AG08396 (cell line): ENCODE data around the gene BLNK.
"Not testable (repeated sequence)": the region's sequence is repeated elsewhere in the genome, so short reads cannot be mapped to it uniquely, and the experiment has no call there.

Experiments
- DNase-seq: peaks from one replicate; pipeline ENCODE4 v3.0.0; 2012; ENCODE audit warnings: low spot score, mixed read lengths

BLNK gene

GRCh38 chr10:96271016-96271815, at the start of gene BLNK:
TSS of gene BLNK (minus strand) at chr10:96271569. CDS start at chr10:96271398, 171 bp downstream.
- DNase-seq: peak; percentile 31

- DNase-seq: no peak
Observed at GRCh38 chr10:96319754-96320474, 48.5 kb upstream of the BLNK start.

GRCh38 chr10:96317067-96317833, 45.9 kb upstream of the BLNK start:
- DNase-seq: no peak

GRCh38 chr10:96313344-96313743, 42.0 kb upstream of the BLNK start:
- no peak for DNase-seq

- no peak for DNase-seq
Observed at GRCh38 chr10:96311180-96311715, 39.9 kb upstream of the BLNK start.

- no peak for DNase-seq
Observed at GRCh38 chr10:96310321-96310669, 38.9 kb upstream of the BLNK start.

GRCh38 chr10:96309628-96310320, 38.4 kb upstream of the BLNK start:
- no peak for DNase-seq

GRCh38 chr10:96308854-96309253, 37.5 kb upstream of the BLNK start:
- DNase-seq: not testable (repeated sequence)

- DNase-seq: peak; percentile 12
Observed at GRCh38 chr10:96306516-96306915, 35.1 kb upstream of the BLNK start.

- no peak for DNase-seq
Observed at GRCh38 chr10:96305019-96305418, 33.6 kb upstream of the BLNK start.

GRCh38 chr10:96304230-96304629, 32.9 kb upstream of the BLNK start, which contains the start of gene DNTT:
TSS of gene DNTT (plus strand) at chr10:96304434. CDS start at chr10:96304498, 64 bp downstream.
- DNase-seq: no peak

- DNase-seq: no peak
Observed at GRCh38 chr10:96301616-96302015, 30.2 kb upstream of the BLNK start.

- DNase-seq: no peak
Observed at GRCh38 chr10:96299383-96299782, 28.0 kb upstream of the BLNK start.

GRCh38 chr10:96298362-96298761, 27.0 kb upstream of the BLNK start:
- no peak for DNase-seq

- DNase-seq: no peak
Observed at GRCh38 chr10:96297486-96297885, 26.1 kb upstream of the BLNK start.

GRCh38 chr10:96295475-96295874, 24.1 kb upstream of the BLNK start:
- DNase-seq: no peak

- DNase-seq: peak; percentile 36
Observed at GRCh38 chr10:96292971-96293920, 21.9 kb upstream of the BLNK start.

- no peak for DNase-seq
Observed at GRCh38 chr10:96290368-96291133, 19.2 kb upstream of the BLNK start.

GRCh38 chr10:96289218-96289910, 18.0 kb upstream of the BLNK start:
- no peak for DNase-seq
